ENCODE measurements around the gene ZNF823.

- TF ChIP-seq CTCF (IDR thresholded peaks at IDR 0.05): no peak
- TF ChIP-seq EZH2 (IDR thresholded peaks at IDR 0.05; ENCODE audit: borderline replicate concordance, insufficient read depth, low read depth, low read length, poor library complexity, severe bottlenecking): no peak
Observed at GRCh38 chr19:11767633-11768133, 28.9 kb upstream of the ZNF823 start.

Measured in B cell (primary cell).